Left ventricle myocardium inferior (tissue), 1 donor: ENCODE measurements around the gene GDF10. TPM values are rescaled to one million over a fixed set of nuclear protein-coding genes. Genes with fewer than 3 reads are reported as not detected.

Experiments
- DNase-seq: peaks from one replicate; pipeline ENCODE4 v3.0.0-alpha.2; 2020
- H3K27ac ChIP-seq: fragments of 200-600 bp; replicated peaks from 2 replicates; pipeline ENCODE4 v1.8.0; 2021
- H3K27me3 ChIP-seq: fragments of 200-600 bp; 2 replicates; pipeline ENCODE4 v1.8.0; 2021; ENCODE audit warnings: low read depth
- H3K36me3 ChIP-seq: fragments of 200-600 bp; 2 replicates; pipeline ENCODE4 v1.8.0; 2021
- H3K4me1 ChIP-seq: fragments of 200-600 bp; 2 replicates; pipeline ENCODE4 v1.8.0; 2021
- H3K4me3 ChIP-seq: fragments of 200-600 bp; 2 replicates; pipeline ENCODE4 v1.8.0; 2021; ENCODE audit warnings: mild to moderate bottlenecking, moderate library complexity
- H3K9me3 ChIP-seq: fragments of 200-600 bp; replicated peaks from 2 replicates; pipeline ENCODE4 v1.8.0; 2021
- CTCF ChIP-seq: fragments of 200-600 bp; IDR thresholded peaks from 2 replicates; pipeline ENCODE4 v1.8.0; 2021; ENCODE audit warnings: antibody characterized with exemption, mild to moderate bottlenecking, borderline replicate concordance
- intact Hi-C: fragments of 100-400 bp; cut with micrococcal nuclease; formaldehyde crosslinking; loops from one replicate; pipeline ENCODE4 v1.11.0; 2022
- total RNA-seq: library from RNA; stranded (reverse); fragmentation: NEBNext Ultra II Directional; extraction: Animal tissue kit (Norgen Biotek cat#: 25700); gene quantifications from one replicate; pipeline ENCODE4 v1.2.1, GENCODE V29; 2021
- donor health status: DM: no; HTN: yes; CAD: no; lungs with severe emphysema.

The GDF10 gene
- total RNA-seq, 1 donor from 2014 or later, result 0.22 TPM

GRCh38 chr10:47323636-47324296, 23.8 kb downstream of the GDF10 start:
- H3K4me3 ChIP-seq, result no peak overlapping the region
- H3K27ac ChIP-seq, result no peak overlapping the region
- H3K4me1 ChIP-seq, result peaks cover 22% of the 10 kb centered on the region
- DNase-seq, result no peak
- intact Hi-C loops, result no loop called here
- H3K27me3 ChIP-seq, result peaks cover 41% of the 10 kb centered on the region
- H3K36me3 ChIP-seq, result no peaks in the 10 kb centered on the region
- no peaks in the 10 kb centered on the region for H3K9me3 ChIP-seq
- TF ChIP-seq CTCF, result no peak

- no peak for TF ChIP-seq CTCF
- H3K4me3 ChIP-seq, result no peak overlapping the region
- H3K9me3 ChIP-seq, result no peaks in the 10 kb centered on the region
- H3K27ac ChIP-seq, result no peak overlapping the region
- no peak for DNase-seq
- intact Hi-C loops, result no loop called here
- peaks cover 22% of the 10 kb centered on the region for H3K4me1 ChIP-seq
- H3K27me3 ChIP-seq, result peaks cover 40% of the 10 kb centered on the region
- H3K36me3 ChIP-seq, result no peaks in the 10 kb centered on the region
Measured at GRCh38 chr10:47325303-47326291, 25.6 kb downstream of the GDF10 start.

GRCh38 chr10:47326306-47326926, 26.4 kb downstream of the GDF10 start:
- H3K4me3 ChIP-seq, result no peak overlapping the region
- H3K9me3 ChIP-seq, result no peaks in the 10 kb centered on the region
- no peak for DNase-seq
- peak overlapping the region; percentile 54 for H3K27ac ChIP-seq
- peaks cover 20% of the 10 kb centered on the region for H3K4me1 ChIP-seq
- intact Hi-C loops, result no loop called here
- no peaks in the 10 kb centered on the region for H3K36me3 ChIP-seq
- no peak for TF ChIP-seq CTCF
- H3K27me3 ChIP-seq, result peaks cover 34% of the 10 kb centered on the region

GRCh38 chr10:47326927-47327330, 26.9 kb downstream of the GDF10 start:
- TF ChIP-seq CTCF, result no peak
- Histone ChIP-seq H3K4me1 (peaks cover 17% of the 10 kb centered on the region), H3K27ac (peak overlapping the region; percentile 54), H3K4me3 (no peak overlapping the region), H3K27me3 (peaks cover 30% of the 10 kb centered on the region), H3K36me3 (no peaks in the 10 kb centered on the region), H3K9me3 (no peaks in the 10 kb centered on the region)
- intact Hi-C loops, result no loop called here
- no peak for DNase-seq

GRCh38 chr10:47329855-47330254, 29.9 kb downstream of the GDF10 start:
- no peak for DNase-seq

More at GRCh38 chr10:47329855-47330254, 29.9 kb downstream of the GDF10 start:
- no peak for TF ChIP-seq CTCF
- H3K9me3 ChIP-seq, result no peaks in the 10 kb centered on the region
- no peak overlapping the region for H3K4me3 ChIP-seq
- H3K27ac ChIP-seq, result no peak overlapping the region
- H3K27me3 ChIP-seq, result peaks cover 23% of the 10 kb centered on the region
- intact Hi-C loops, result no loop called here
- H3K36me3 ChIP-seq, result no peaks in the 10 kb centered on the region
- peaks cover 13% of the 10 kb centered on the region for H3K4me1 ChIP-seq
